SK-N-SH (cell line): Measurements from ENCODE around the gene RBBP8NL. TPM values are rescaled to one million over a fixed set of nuclear protein-coding genes. Genes with fewer than 3 reads are reported as not detected.

Experiments used
- CTCF ChIA-PET: fragments of 300-600, 350-600 bp; formaldehyde crosslinking; extraction: SDS; loops from one replicate; lab custom pipeline; 2021; lab: Yijun Ruan, JAX
- POLR2A ChIA-PET: fragments of 350-600 bp; sonication (Branson Sonifier 250); formaldehyde crosslinking; extraction: SDS; loops from one replicate; lab custom pipeline; 2020; ENCODE audit warnings: antibody characterized with exemption, inconsistent platforms; lab: Yijun Ruan, JAX
- DNase-seq: peaks from one replicate; pipeline ENCODE4 v3.0.0; 2012
- H2AFZ ChIP-seq: fragments of 200-600 bp; sonication (generic); 2 replicates; pipeline ENCODE4 v1.8.1; 2016; ENCODE audit warnings: antibody characterized with exemption, mild to moderate bottlenecking, low read depth
- H3F3A ChIP-seq: fragments of 200-600 bp; sonication (generic); replicated peaks from 2 replicates; pipeline ENCODE3; 2016; ENCODE audit warnings: antibody characterized with exemption, mild to moderate bottlenecking; ENCODE audit not compliant: insufficient read depth
- H3K27ac ChIP-seq, 2 experiments: fragments of 200-500 bp in 1 of 2; fragments of 200-600 bp in 1 of 2; sonication (Bioruptor generic) in 1 of 2; sonication (generic), shearing (Covaris generic) in 1 of 2; 2 replicates each; pipeline versions ENCODE4 v1.5.1 to v1.6.1; 2014 to 2016; ENCODE audit warnings: low read depth in 2 of 2, inconsistent platforms in 1 of 2, low read length in 1 of 2, mild to moderate bottlenecking in 1 of 2, mixed read lengths in 1 of 2
- H3K27me3 ChIP-seq: fragments of 200-600 bp; sonication (generic), shearing (Covaris generic); 2 replicates; pipeline ENCODE4 v1.6.1; 2016; ENCODE audit warnings: mixed run types; ENCODE audit not compliant: insufficient read depth
- H3K36me3 ChIP-seq, 2 experiments: fragments of 200-500 bp in 1 of 2; fragments of 200-600 bp in 1 of 2; sonication (Bioruptor generic) in 1 of 2; sonication (generic) in 1 of 2; replicated peaks in 1 of 2; 2 replicates each; pipeline versions ENCODE3 to v1.5.1; 2014 to 2016; ENCODE audit warnings: low read length in 1 of 2, mild to moderate bottlenecking in 1 of 2; ENCODE audit not compliant: insufficient read depth in 2 of 2, control insufficient read depth in 1 of 2
- H3K4me1 ChIP-seq, 2 experiments: fragments of 200-500 bp in 1 of 2; fragments of 200-600 bp in 1 of 2; sonication (Bioruptor generic) in 1 of 2; sonication (generic), shearing (Covaris generic) in 1 of 2; 2 replicates each; pipeline versions ENCODE4 v1.5.1 to v1.6.1; 2014 to 2016; ENCODE audit warnings: low read depth in 1 of 2, low read length in 1 of 2, mixed run types in 1 of 2; ENCODE audit not compliant: insufficient read depth in 2 of 2, control insufficient read depth in 1 of 2
- H3K4me2 ChIP-seq: fragments of 200-600 bp; sonication (generic), shearing (Covaris generic); 2 replicates; pipeline ENCODE4 v1.6.1; 2017; ENCODE audit warnings: mixed run types
- H3K4me3 ChIP-seq, 2 experiments: fragments of 200-500 bp in 1 of 2; fragments of 200-600 bp in 1 of 2; sonication (Bioruptor generic) in 1 of 2; sonication (generic), shearing (Covaris generic) in 1 of 2; 2 replicates each; pipeline versions ENCODE4 v1.5.1 to v1.8.1; 2014 to 2016; ENCODE audit warnings: low read depth in 2 of 2, inconsistent platforms in 1 of 2, low read length in 1 of 2, mild to moderate bottlenecking in 1 of 2, mixed read lengths in 1 of 2, moderate library complexity in 1 of 2
- H3K79me2 ChIP-seq: fragments of 200-600 bp; sonication (generic); 2 replicates; pipeline ENCODE4 v1.8.1; 2017; ENCODE audit warnings: mild to moderate bottlenecking; ENCODE audit not compliant: insufficient read depth
- H3K9ac ChIP-seq: fragments of 200-600 bp; sonication (generic); 2 replicates; pipeline ENCODE4 v1.6.1; 2017; ENCODE audit warnings: mixed run types
- H3K9me2 ChIP-seq: fragments of 200-600 bp; sonication (generic); 2 replicates; pipeline ENCODE4 v1.6.1; 2017; ENCODE audit warnings: mixed run types
- H3K9me3 ChIP-seq: fragments of 200-600 bp; sonication (generic); 2 replicates; pipeline ENCODE4 v1.6.1; 2017; ENCODE audit warnings: mixed run types, mild to moderate bottlenecking, moderate library complexity
- H4K20me1 ChIP-seq: fragments of 200-600 bp; sonication (generic); 2 replicates; pipeline ENCODE4 v1.6.1; 2017; ENCODE audit warnings: mild to moderate bottlenecking, mixed run types; ENCODE audit not compliant: insufficient read depth
- ELF1 ChIP-seq: IDR thresholded peaks from 2 replicates; pipeline ENCODE4 v1.4.0; 2012
- EP300 ChIP-seq, 2 experiments: IDR thresholded peaks; 2 replicates each; pipeline versions ENCODE4 v1.4.0 to v1.6.1; 2012; ENCODE audit warnings: borderline replicate concordance in 1 of 2, low read depth in 1 of 2, low read length in 1 of 2
- EZH2phosphoT487 ChIP-seq: fragments of 200-600 bp; sonication (generic); IDR thresholded peaks from 2 replicates; pipeline ENCODE4 v1.6.1; 2017; ENCODE audit warnings: low read depth, mixed run types, mild to moderate bottlenecking, antibody characterized with exemption, moderate library complexity, borderline replicate concordance
- FOXJ3 ChIP-seq: sonication (generic); formaldehyde crosslinking; IDR thresholded peaks from 2 replicates; pipeline ENCODE4 v1.5.1; 2020; ENCODE audit warnings: mild to moderate bottlenecking, missing genetic modification reagents
- FOXM1 ChIP-seq: IDR thresholded peaks from 2 replicates; pipeline ENCODE4 v1.4.0; 2012; ENCODE audit warnings: low read depth, mild to moderate bottlenecking
- GABPA ChIP-seq: IDR thresholded peaks from 2 replicates; pipeline ENCODE4 v1.4.0; 2012; ENCODE audit warnings: low read depth, mild to moderate bottlenecking
- GATA2 ChIP-seq: sonication (generic); formaldehyde crosslinking; IDR thresholded peaks from 2 replicates; pipeline ENCODE4 v1.5.0; 2020; ENCODE audit warnings: mild to moderate bottlenecking, missing genetic modification reagents
- MEF2A ChIP-seq: IDR thresholded peaks from 2 replicates; pipeline ENCODE4 v1.4.0; 2012; ENCODE audit warnings: low read depth, borderline replicate concordance
- MXI1 ChIP-seq: IDR thresholded peaks from 2 replicates; pipeline ENCODE4 v1.6.1; 2012; ENCODE audit warnings: mild to moderate bottlenecking, low read depth, low read length, improper control_type of control experiment
- NFIC ChIP-seq: IDR thresholded peaks from 2 replicates; pipeline ENCODE4 v1.4.0; 2012; ENCODE audit warnings: borderline replicate concordance
- NRF1 ChIP-seq: IDR thresholded peaks from 2 replicates; pipeline ENCODE4 v1.6.1; 2012; ENCODE audit warnings: low read depth, mild to moderate bottlenecking, low read length
- POLR2AphosphoS5 ChIP-seq: IDR thresholded peaks from 2 replicates; pipeline ENCODE4 v1.6.1; 2012; ENCODE audit warnings: low read depth, low read length
- RAD21 ChIP-seq: IDR thresholded peaks from 2 replicates; pipeline ENCODE4 v1.6.1; 2012; ENCODE audit warnings: mild to moderate bottlenecking, low read length
- RXRA ChIP-seq: IDR thresholded peaks from 2 replicates; pipeline ENCODE4 v1.4.0; 2012; ENCODE audit warnings: low read depth, mild to moderate bottlenecking, borderline replicate concordance
- SIN3A ChIP-seq: IDR thresholded peaks from 2 replicates; pipeline ENCODE4 v1.6.1; 2012; ENCODE audit warnings: low read depth, mild to moderate bottlenecking, low read length, moderate library complexity, borderline replicate concordance
- TAF1 ChIP-seq: IDR thresholded peaks from 2 replicates; pipeline ENCODE4 v1.6.1; 2012; ENCODE audit warnings: low read depth, mild to moderate bottlenecking, low read length, moderate library complexity, borderline replicate concordance
- TCF12 ChIP-seq: IDR thresholded peaks from 2 replicates; pipeline ENCODE4 v1.4.0; 2012
- TEAD4 ChIP-seq: IDR thresholded peaks from 2 replicates; pipeline ENCODE4 v1.4.0; 2012; ENCODE audit warnings: mild to moderate bottlenecking, borderline replicate concordance; ENCODE audit not compliant: insufficient read depth
- WGBS: methylation state at CpG from one replicate; pipeline ENCODE4 v1.1.6; 2017; ENCODE audit warnings: low lambda C conversion rate; 5-methylcytosine and 5-hydroxymethylcytosine counted together
- polyA plus RNA-seq, 3 experiments: library from polyadenylated mRNA; depleted of rRNA; stranded (reverse); fragments of >200 nt; gene quantifications; 2 replicates each; pipeline ENCODE4 v1.2.3, GENCODE V29; 2012
- TF ChIP-seq, protein P1 (sequence below): fragments of 150-350 bp; IDR thresholded peaks from 2 replicates; pipeline ENCODE4 v1.6.1; 2016; ENCODE audit warnings: mild to moderate bottlenecking, low read depth, low read length
- TF ChIP-seq, protein P2 (sequence below): IDR thresholded peaks from 2 replicates; pipeline ENCODE4 v1.4.0; 2012; ENCODE audit warnings: low read depth
- TF ChIP-seq, protein P3 (sequence below): IDR thresholded peaks from 2 replicates; pipeline ENCODE4; 2012
- TF ChIP-seq, protein P4 (sequence below): IDR thresholded peaks from 2 replicates; pipeline ENCODE4 v1.4.0; 2012; ENCODE audit warnings: low read depth, borderline replicate concordance

Gene RBBP8NL
- polyA plus RNA-seq, 1 of the 3 experiments (the other 2 are of a cell fraction): not detected

DNA sequence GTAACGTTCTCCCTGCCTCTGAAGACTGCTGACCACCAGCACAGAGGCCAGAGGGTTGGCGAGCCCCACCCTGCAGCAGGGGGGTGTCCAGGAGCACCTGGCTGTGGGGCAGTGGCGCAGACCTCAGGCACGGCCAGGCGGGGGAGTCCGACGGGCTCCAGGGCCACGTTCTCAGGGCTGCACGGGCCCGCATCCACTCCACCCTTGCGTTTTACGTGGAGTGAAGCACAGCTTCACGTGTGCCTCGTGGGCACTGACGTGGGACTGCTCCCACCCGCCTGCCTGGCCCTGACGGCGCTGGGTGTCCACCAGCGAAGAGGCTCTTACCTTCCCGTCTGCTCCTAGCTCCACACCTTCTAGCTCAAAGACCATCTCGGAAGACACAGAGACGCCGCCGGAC is 33.5 kb downstream of the RBBP8NL start:
- no peak overlapping the region for H3K4me3 ChIP-seq
- H3K27ac ChIP-seq: no peak overlapping the region
- peaks cover 10% of the 10 kb centered on the region; the same call in 1 of the 2 replicates for H4K20me1 ChIP-seq
- peaks cover 0 to 7% of the 10 kb centered on the region in 2 experiments; a peak in 1 of 4 replicates for H3K4me1 ChIP-seq
- no peaks in the 10 kb centered on the region for H3K9me2 ChIP-seq
- 96% methylated on average over 4 of the region's 24 CpGs for WGBS
- no peaks in the 10 kb centered on the region for H3K27me3 ChIP-seq
- peaks cover 7% of the 10 kb centered on the region for H3K79me2 ChIP-seq
- DNase-seq: no peak
- H3K4me2 ChIP-seq: no peak overlapping the region
- H3F3A ChIP-seq: peaks cover 13% of the 10 kb centered on the region
- no peak overlapping the region for H3K9ac ChIP-seq
- H3K9me3 ChIP-seq: no peaks in the 10 kb centered on the region
- no peak overlapping the region for H2AFZ ChIP-seq
- TF ChIP-seq RAD21 (no peak), ELF1 (no peak), GATA2 (CRISPR knock-in tag) (no peak), MEF2A (no peak), POLR2AphosphoS5 (no peak), NFIC (no peak), MXI1 (no peak)
- CTCF ChIA-PET: interaction anchor here (0.9 to 2.0 kb wide), 3 partner anchors 11 kb away, joined by 3 to 5 read pairs (median 3); no protein-coding TSS in a partner anchor
- H3K36me3 ChIP-seq: peaks cover 9 to 26% of the 10 kb centered on the region in 2 experiments
- POLR2A ChIA-PET: no interaction called here

DNA sequence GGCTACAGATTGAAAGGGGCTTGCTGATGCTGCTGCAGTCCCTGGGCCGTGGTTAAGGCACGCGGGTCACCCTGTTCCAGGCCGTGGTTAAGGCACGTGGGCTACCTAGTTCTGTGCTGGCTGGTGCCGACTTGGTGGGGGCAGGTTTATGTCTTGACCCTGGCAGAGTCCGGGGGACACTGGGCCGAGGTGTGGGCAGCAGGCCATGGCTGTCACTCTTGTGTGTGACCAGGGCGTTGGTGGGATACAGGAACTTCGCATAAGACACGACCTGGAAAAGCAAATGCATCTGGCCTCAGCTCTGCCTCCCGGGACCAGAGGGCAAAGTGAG is 34.0 kb downstream of the RBBP8NL start:
- POLR2A ChIA-PET: no interaction called here

More for the DNA sequence above, 34.0 kb downstream of the RBBP8NL start:
- peaks cover 15 to 31% of the 10 kb centered on the region in 2 experiments for H3K36me3 ChIP-seq
- DNase-seq: no peak
- H3K4me3 ChIP-seq: no peak overlapping the region
- peaks cover 17% of the 10 kb centered on the region for H3F3A ChIP-seq
- no peak overlapping the region for H3K9ac ChIP-seq
- H3K27ac ChIP-seq: no peak overlapping the region; a peak in 1 of 4 replicates
- H3K79me2 ChIP-seq: peaks cover 13% of the 10 kb centered on the region
- CTCF ChIA-PET: interaction anchor here (0.9 to 2.0 kb wide), 3 partner anchors 10 to 17 kb away, joined by 3 to 5 read pairs (median 5); no protein-coding TSS in a partner anchor
- no peak overlapping the region for H2AFZ ChIP-seq
- no peaks in the 10 kb centered on the region for H3K9me2 ChIP-seq
- no peaks in the 10 kb centered on the region for H3K27me3 ChIP-seq
- peaks cover 0 to 13% of the 10 kb centered on the region in 2 experiments; a peak in 2 of 4 replicates for H3K4me1 ChIP-seq
- no peak overlapping the region for H3K4me2 ChIP-seq
- H4K20me1 ChIP-seq: peaks cover 14% of the 10 kb centered on the region
- WGBS: 94% methylated on average over 9 of the region's 12 CpGs
- TF ChIP-seq, protein P1, sequence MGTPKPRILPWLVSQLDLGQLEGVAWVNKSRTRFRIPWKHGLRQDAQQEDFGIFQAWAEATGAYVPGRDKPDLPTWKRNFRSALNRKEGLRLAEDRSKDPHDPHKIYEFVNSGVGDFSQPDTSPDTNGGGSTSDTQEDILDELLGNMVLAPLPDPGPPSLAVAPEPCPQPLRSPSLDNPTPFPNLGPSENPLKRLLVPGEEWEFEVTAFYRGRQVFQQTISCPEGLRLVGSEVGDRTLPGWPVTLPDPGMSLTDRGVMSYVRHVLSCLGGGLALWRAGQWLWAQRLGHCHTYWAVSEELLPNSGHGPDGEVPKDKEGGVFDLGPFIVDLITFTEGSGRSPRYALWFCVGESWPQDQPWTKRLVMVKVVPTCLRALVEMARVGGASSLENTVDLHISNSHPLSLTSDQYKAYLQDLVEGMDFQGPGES: no peak
- TF ChIP-seq EZH2phosphoT487 (no peak), EP300 (IDR thresholded peaks at IDR 0.05; ENCODE audit: borderline replicate concordance in 1 of 2, low read depth in 1 of 2, low read length in 1 of 2) (no peak), NFIC (no peak), RAD21 (no peak), FOXM1 (no peak), RXRA (no peak), GABPA (no peak), FOXJ3 (CRISPR knock-in tag) (no peak), TAF1 (no peak), TEAD4 (no peak), NRF1 (no peak), SIN3A (no peak), MEF2A (no peak), MXI1 (no peak), TCF12 (no peak)
- TF ChIP-seq, protein P2, sequence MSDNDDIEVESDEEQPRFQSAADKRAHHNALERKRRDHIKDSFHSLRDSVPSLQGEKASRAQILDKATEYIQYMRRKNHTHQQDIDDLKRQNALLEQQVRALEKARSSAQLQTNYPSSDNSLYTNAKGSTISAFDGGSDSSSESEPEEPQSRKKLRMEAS: no peak
- TF ChIP-seq, protein P3, sequence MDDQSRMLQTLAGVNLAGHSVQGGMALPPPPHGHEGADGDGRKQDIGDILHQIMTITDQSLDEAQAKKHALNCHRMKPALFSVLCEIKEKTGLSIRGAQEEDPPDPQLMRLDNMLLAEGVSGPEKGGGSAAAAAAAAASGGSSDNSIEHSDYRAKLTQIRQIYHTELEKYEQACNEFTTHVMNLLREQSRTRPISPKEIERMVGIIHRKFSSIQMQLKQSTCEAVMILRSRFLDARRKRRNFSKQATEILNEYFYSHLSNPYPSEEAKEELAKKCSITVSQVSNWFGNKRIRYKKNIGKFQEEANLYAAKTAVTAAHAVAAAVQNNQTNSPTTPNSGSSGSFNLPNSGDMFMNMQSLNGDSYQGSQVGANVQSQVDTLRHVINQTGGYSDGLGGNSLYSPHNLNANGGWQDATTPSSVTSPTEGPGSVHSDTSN: no peak
- TF ChIP-seq, protein P4, sequence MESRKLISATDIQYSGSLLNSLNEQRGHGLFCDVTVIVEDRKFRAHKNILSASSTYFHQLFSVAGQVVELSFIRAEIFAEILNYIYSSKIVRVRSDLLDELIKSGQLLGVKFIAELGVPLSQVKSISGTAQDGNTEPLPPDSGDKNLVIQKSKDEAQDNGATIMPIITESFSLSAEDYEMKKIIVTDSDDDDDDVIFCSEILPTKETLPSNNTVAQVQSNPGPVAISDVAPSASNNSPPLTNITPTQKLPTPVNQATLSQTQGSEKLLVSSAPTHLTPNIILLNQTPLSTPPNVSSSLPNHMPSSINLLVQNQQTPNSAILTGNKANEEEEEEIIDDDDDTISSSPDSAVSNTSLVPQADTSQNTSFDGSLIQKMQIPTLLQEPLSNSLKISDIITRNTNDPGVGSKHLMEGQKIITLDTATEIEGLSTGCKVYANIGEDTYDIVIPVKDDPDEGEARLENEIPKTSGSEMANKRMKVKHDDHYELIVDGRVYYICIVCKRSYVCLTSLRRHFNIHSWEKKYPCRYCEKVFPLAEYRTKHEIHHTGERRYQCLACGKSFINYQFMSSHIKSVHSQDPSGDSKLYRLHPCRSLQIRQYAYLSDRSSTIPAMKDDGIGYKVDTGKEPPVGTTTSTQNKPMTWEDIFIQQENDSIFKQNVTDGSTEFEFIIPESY: no peak
- H3K9me3 ChIP-seq: no peaks in the 10 kb centered on the region
